Muscle layer of duodenum (tissue), 2 donors: ENCODE data around the gene LDLRAD2.

ENCODE experiments used
- H3K27ac ChIP-seq: one replicate; pipeline ENCODE4 v1.7.0; 2013; ENCODE audit warnings: mild to moderate bottlenecking, low read length
- H3K27me3 ChIP-seq: one replicate; pipeline ENCODE4 v1.7.0; 2013; ENCODE audit warnings: low read depth, mild to moderate bottlenecking, control low read depth, low read length
- H3K36me3 ChIP-seq, 2 donors: one replicate each; pipeline ENCODE4 v1.7.0; 2013; ENCODE audit warnings: low read length in 2 of 2, control low read depth in 1 of 2, mild to moderate bottlenecking in 1 of 2; ENCODE audit not compliant: insufficient read depth in 2 of 2, control insufficient read depth in 1 of 2
- H3K4me1 ChIP-seq, 2 donors: one replicate each; pipeline ENCODE4 v1.7.0; 2013; ENCODE audit warnings: low read length in 2 of 2, mild to moderate bottlenecking in 2 of 2, control low read depth in 1 of 2, moderate library complexity in 1 of 2; ENCODE audit not compliant: insufficient read depth in 2 of 2, control insufficient read depth in 1 of 2
- H3K4me3 ChIP-seq, 2 donors: one replicate each; pipeline ENCODE4 v1.7.0; 2013; ENCODE audit warnings: low read length in 2 of 2, low read depth in 1 of 2, mild to moderate bottlenecking in 1 of 2
- H3K9me3 ChIP-seq, 2 donors: one replicate each; pipeline ENCODE4 v1.7.0; 2013; ENCODE audit warnings: low read length in 2 of 2, control low read depth in 1 of 2, mild to moderate bottlenecking in 1 of 2; ENCODE audit not compliant: control insufficient read depth in 1 of 2
- donor health status: healthy.

Gene LDLRAD2

GRCh38 chr1:21837476-21837875, 25.4 kb downstream of the LDLRAD2 start:
- Histone ChIP-seq H3K27ac (no peak overlapping the region), H3K4me1 (no peaks in the 10 kb centered on the region), H3K27me3 (no peaks in the 10 kb centered on the region), H3K4me3 (no peak overlapping the region), H3K9me3 (no peaks in the 10 kb centered on the region), H3K36me3 (peaks cover 65 to 93% of the 10 kb centered on the region in 2 donors)

DNA sequence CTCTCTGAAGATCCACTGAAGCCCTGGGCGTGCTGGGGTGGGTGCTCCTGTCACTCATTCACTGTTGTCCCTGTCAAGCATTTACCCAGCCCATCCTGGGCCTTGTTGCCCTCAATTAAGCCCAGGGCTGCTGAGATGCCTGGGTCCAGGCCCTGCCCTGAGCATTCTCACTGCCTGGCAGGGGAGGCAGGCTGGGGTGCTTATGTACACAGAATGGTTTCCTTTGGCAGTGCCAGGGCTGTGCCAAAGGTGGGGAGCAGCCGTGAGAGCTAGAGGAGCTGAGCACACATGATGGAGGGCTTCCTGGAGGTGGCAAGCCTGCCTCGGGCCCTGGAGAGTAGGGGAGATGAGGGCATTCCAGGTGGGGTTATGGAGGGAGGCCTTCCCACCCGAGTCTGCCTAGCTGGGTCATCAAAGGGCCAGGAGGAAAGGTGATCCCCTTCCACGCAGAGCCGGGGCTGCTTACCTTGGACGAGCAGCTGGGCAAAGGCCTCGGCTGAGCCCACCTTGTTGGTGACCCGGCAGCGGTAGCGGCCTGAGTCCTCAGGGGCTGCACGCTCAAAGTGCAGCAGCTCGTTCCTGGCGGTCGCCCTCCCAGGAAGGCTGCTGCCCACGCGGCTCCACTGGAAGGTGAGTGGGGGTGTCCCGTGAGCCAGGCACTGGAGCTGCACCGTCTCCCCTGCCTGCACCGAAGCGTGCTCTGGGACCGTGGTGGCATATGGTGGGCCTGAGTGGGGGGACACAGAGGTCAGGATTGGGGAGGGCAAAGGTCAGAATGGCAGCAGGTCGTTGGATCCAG, 26.5 kb downstream of the LDLRAD2 start:
- no peak overlapping the region for H3K27ac ChIP-seq
- peaks cover 60 to 93% of the 10 kb centered on the region in 2 donors for H3K36me3 ChIP-seq
- H3K27me3 ChIP-seq = no peaks in the 10 kb centered on the region
- no peak overlapping the region for H3K4me3 ChIP-seq
- no peaks in the 10 kb centered on the region for H3K4me1 ChIP-seq
- no peaks in the 10 kb centered on the region for H3K9me3 ChIP-seq

GRCh38 chr1:21839337-21840037, 27.4 kb downstream of the LDLRAD2 start:
- H3K27me3 ChIP-seq = no peaks in the 10 kb centered on the region
- H3K4me3 ChIP-seq = no peak overlapping the region
- H3K9me3 ChIP-seq = no peaks in the 10 kb centered on the region
- H3K27ac ChIP-seq = no peak overlapping the region
- peaks cover 52 to 93% of the 10 kb centered on the region in 2 donors for H3K36me3 ChIP-seq
- no peaks in the 10 kb centered on the region for H3K4me1 ChIP-seq

DNA sequence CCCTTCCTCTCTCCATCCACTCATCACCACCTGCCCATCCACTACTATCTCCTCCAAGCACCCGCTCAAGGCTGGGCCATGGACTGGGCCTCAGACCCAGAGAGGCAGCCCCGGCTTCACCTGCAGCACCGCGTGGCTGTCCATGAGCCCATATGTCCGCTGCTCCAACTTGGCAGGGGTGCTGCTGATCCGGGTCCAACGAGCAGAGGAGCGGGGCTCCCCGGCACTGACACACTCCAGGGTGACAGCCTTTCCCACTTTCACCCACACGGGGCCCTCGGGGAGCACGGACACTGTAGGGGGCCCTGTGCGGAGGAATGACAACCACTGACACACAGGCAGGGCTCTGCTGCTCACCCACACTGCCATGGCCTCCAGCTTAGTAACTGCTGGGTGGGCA, 28.9 kb downstream of the LDLRAD2 start:
- Histone ChIP-seq H3K27me3 (no peaks in the 10 kb centered on the region), H3K4me3 (no peak overlapping the region), H3K27ac (no peak overlapping the region), H3K36me3 (peaks cover 49 to 88% of the 10 kb centered on the region in 2 donors), H3K9me3 (no peaks in the 10 kb centered on the region), H3K4me1 (no peaks in the 10 kb centered on the region)

DNA sequence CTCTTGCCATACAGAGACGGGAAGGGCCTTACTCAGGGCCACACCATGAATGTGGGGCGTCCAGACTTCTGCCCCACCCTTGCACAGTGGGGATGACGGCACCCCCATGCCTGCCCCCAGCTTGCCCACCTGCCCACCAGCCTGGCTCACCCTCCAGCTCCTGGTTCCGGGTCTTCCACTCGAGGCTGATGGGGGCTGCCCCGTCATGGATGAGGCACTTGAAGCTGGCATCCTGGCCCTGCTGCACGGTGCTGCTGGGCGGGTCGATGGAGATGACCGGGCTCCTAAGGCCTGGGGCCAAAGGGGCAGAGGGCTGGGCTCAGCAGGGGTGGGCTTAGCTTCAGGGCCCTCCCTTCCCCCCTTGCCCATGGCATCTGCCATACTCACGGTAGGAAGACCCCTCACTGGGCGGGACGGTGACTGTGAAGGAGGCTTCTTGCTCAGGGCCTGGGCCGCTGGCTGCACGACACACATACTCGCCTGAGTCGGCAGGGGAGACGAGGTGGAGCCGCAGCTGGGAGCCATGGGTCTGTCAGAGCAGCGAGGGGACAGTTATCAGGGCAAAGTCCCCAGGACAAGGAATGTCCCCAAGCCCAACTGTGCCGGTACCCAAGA, 29.9 kb downstream of the LDLRAD2 start:
- H3K27ac ChIP-seq = no peak overlapping the region
- H3K36me3 ChIP-seq = peaks cover 49 to 85% of the 10 kb centered on the region in 2 donors
- H3K4me3 ChIP-seq = no peak overlapping the region
- no peaks in the 10 kb centered on the region for H3K27me3 ChIP-seq
- H3K4me1 ChIP-seq = no peaks in the 10 kb centered on the region
- no peaks in the 10 kb centered on the region for H3K9me3 ChIP-seq

- Histone ChIP-seq H3K4me3 (no peak overlapping the region), H3K9me3 (no peaks in the 10 kb centered on the region), H3K4me1 (no peaks in the 10 kb centered on the region), H3K27ac (no peak overlapping the region), H3K27me3 (no peaks in the 10 kb centered on the region), H3K36me3 (peaks cover 54 to 85% of the 10 kb centered on the region in 2 donors)
These were observed 30.6 kb downstream of the LDLRAD2 start for GRCh38 chr1:21842606-21843162.

GRCh38 chr1:21843208-21843607, 31.1 kb downstream of the LDLRAD2 start:
- Histone ChIP-seq H3K4me1 (no peaks in the 10 kb centered on the region), H3K4me3 (no peak overlapping the region), H3K27me3 (no peaks in the 10 kb centered on the region), H3K9me3 (no peaks in the 10 kb centered on the region), H3K36me3 (peaks cover 57 to 85% of the 10 kb centered on the region in 2 donors), H3K27ac (no peak overlapping the region)

DNA sequence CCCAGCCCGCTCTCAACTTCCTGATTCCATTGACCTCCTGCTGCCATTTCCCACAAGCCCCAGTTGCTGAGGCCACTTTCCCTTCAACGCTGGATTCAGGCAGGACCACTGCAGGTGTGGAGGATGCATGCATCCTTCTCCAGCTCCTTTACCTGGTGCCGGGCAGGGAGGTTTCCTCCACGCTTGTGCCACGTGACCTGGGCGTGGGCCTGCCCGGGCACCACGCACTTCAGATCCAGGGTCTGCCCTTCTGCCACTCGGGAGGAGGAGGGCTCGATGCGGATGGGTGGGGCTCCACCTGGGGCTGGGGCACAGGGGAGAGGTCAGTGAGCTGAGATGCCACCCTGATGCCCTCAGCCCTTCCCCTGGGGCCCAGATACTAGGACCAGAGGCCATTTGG, 31.9 kb downstream of the LDLRAD2 start:
- no peaks in the 10 kb centered on the region for H3K27me3 ChIP-seq
- H3K4me1 ChIP-seq = no peaks in the 10 kb centered on the region
- no peak overlapping the region for H3K27ac ChIP-seq
- peaks cover 57 to 85% of the 10 kb centered on the region in 2 donors for H3K36me3 ChIP-seq
- H3K9me3 ChIP-seq = no peaks in the 10 kb centered on the region
- no peak overlapping the region for H3K4me3 ChIP-seq

- H3K27ac ChIP-seq = no peak overlapping the region
- no peaks in the 10 kb centered on the region for H3K4me1 ChIP-seq
- H3K27me3 ChIP-seq = no peaks in the 10 kb centered on the region
- H3K9me3 ChIP-seq = no peaks in the 10 kb centered on the region
- no peak overlapping the region for H3K4me3 ChIP-seq
- peaks cover 57 to 89% of the 10 kb centered on the region in 2 donors for H3K36me3 ChIP-seq
These were observed 33.9 kb downstream of the LDLRAD2 start for GRCh38 chr1:21845646-21846641.

DNA sequence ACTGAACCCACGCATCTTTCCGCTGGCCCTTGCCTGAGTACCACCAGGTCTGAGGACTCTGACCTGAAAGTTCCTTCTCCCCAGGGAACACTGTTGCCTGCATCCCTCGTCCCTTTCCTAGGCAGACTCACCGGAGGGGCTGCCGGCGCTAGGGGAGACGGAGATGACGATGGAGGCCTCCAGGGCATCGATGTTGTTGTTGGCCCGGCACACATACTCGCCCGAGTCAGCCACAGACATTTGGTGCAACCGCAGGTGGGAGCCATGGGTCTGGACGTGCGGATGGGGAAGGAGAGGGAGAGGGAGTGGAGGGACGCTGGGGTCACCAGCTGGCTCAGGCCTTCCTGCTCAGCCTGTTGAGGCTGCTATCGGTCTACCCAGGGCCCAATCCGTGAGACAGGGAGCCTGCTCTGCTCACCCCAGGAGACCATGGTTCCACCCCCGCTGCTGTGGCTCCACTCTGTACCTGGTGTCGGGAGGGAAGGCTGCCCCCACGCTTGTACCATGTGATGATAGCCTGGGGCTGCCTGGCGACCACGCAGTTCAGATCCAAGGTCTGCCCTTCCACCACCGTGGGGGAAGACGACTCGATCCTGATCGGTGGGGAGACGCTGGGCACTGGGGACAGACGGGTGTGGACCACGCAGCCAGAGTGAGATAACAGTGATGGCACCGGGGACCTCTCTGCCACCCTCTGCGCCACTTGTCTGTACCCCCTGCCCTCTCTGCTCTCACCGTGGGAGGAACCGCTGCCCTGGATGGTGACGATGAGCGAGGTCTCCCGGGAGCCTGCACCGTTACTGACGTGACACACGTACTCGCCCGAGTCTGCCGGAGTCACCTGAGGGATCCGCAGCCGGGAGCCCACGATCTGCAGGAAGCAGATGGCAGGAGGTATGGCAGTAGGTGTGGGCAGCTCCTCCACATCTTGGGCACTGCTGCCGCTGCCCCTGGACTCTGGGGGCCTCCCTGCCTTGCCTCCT, 35.4 kb downstream of the LDLRAD2 start:
- peaks cover 57 to 89% of the 10 kb centered on the region in 2 donors for H3K36me3 ChIP-seq
- no peaks in the 10 kb centered on the region for H3K4me1 ChIP-seq
- H3K9me3 ChIP-seq = no peaks in the 10 kb centered on the region
- H3K27ac ChIP-seq = no peak overlapping the region
- no peak overlapping the region for H3K4me3 ChIP-seq
- H3K27me3 ChIP-seq = no peaks in the 10 kb centered on the region
